Measurements from ENCODE around the gene ZNF394.
A peak's percentile ranks its signal among the peaks of the same experiment; 100 is the strongest.

Gene ZNF394

GRCh38 chr7:99490878-99491277, 9.2 kb downstream of the ZNF394 start:
- no peak for DNase-seq

GRCh38 chr7:99489235-99489634, 10.8 kb downstream of the ZNF394 start:
- DNase-seq: no peak

- no peak for DNase-seq
Measured at GRCh38 chr7:99485094-99485493, 15.0 kb downstream of the ZNF394 start.

- no peak for DNase-seq
Measured at GRCh38 chr7:99478464-99479440, 21.3 kb downstream of the ZNF394 start.

- no peak for DNase-seq
Measured at GRCh38 chr7:99476107-99476506, 24.0 kb downstream of the ZNF394 start.

- DNase-seq: peak; percentile 54
Measured at GRCh38 chr7:99473315-99473596, 26.8 kb downstream of the ZNF394 start.

- DNase-seq: peak; percentile 98
Measured at GRCh38 chr7:99472561-99473314, 27.3 kb downstream of the ZNF394 start, which contains the start of gene ZNF789. Gene ZNF789 (plus strand): TSS chr7:99472890. CDS start chr7:99476457, 3,567 bp downstream.

GRCh38 chr7:99469381-99470065, 30.6 kb downstream of the ZNF394 start:
- no peak for DNase-seq

GRCh38 chr7:99468336-99468918, 31.7 kb downstream of the ZNF394 start:
- no peak for DNase-seq

GRCh38 chr7:99465421-99465768, 34.7 kb downstream of the ZNF394 start:
- no peak for DNase-seq

GRCh38 chr7:99461221-99461620, 38.9 kb downstream of the ZNF394 start:
- DNase-seq: no peak

GRCh38 chr7:99460651-99461050, 39.4 kb downstream of the ZNF394 start:
- DNase-seq: no peak

GRCh38 chr7:99459087-99459486, 41.0 kb downstream of the ZNF394 start:
- no peak for DNase-seq

GRCh38 chr7:99457650-99458493, 42.2 kb downstream of the ZNF394 start:
- no peak for DNase-seq

- no peak for DNase-seq
Measured at GRCh38 chr7:99457050-99457649, 42.9 kb downstream of the ZNF394 start.

- no peak for DNase-seq
Measured at GRCh38 chr7:99456288-99456687, 43.8 kb downstream of the ZNF394 start.

GRCh38 chr7:99455874-99456273, 44.2 kb downstream of the ZNF394 start:
- DNase-seq: no peak

- DNase-seq: no peak
Measured at GRCh38 chr7:99453105-99453504, 47.0 kb downstream of the ZNF394 start.

- DNase-seq: no peak
Measured at GRCh38 chr7:99452541-99452940, 47.5 kb downstream of the ZNF394 start.

- DNase-seq: no peak
Measured at GRCh38 chr7:99451936-99452335, 48.1 kb downstream of the ZNF394 start.

GRCh38 chr7:99449326-99449725, 50.8 kb downstream of the ZNF394 start:
- DNase-seq: no peak

- no peak for DNase-seq
Measured at GRCh38 chr7:99448855-99449254, 51.2 kb downstream of the ZNF394 start.
